Posterior vena cava (tissue), 2 donors: Measurements from ENCODE around the gene CRNN. TPM values are rescaled to one million over a fixed set of nuclear protein-coding genes. Genes with fewer than 3 reads are reported as not detected.

Experiments used
- DNase-seq: peaks from one replicate; pipeline ENCODE4 v3.0.0-alpha.2; 2020; ENCODE audit warnings: low spot score
- intact Hi-C, 2 donors: fragments of 100-400 bp; cut with DNase I; formaldehyde crosslinking; loops; one replicate each; pipeline versions ENCODE4 v1.14.1 to v1.14.2; 2022 to 2023
- total RNA-seq, 2 donors: library from RNA; stranded (reverse); fragmentation: NEBNext Ultra II Directional; extraction: Animal tissue kit (Norgen Biotek cat#: 25700); gene quantifications; one replicate each; pipeline ENCODE4 v1.2.1, GENCODE V29; 2021
- donor health status: DM: yes; HTN: yes; CAD: no.
- donor health status: DM: yes; HTN: yes; CAD: no.

The CRNN gene
- total RNA-seq, 2 donors from 2014 or later: not detected

- no peak for DNase-seq
- intact Hi-C loops: no loop called here
Observed at GRCh38 chr1:152436593-152437496, 22.8 kb upstream of the CRNN start.

GRCh38 chr1:152427458-152427857 lies 13.4 kb upstream of the CRNN start:
- DNase-seq: no peak
- intact Hi-C loops: no loop called here

GRCh38 chr1:152426731-152427130 lies 12.7 kb upstream of the CRNN start:
- no peak for DNase-seq
- intact Hi-C loops: no loop called here

- no peak for DNase-seq
- intact Hi-C loops: no loop called here
Observed at GRCh38 chr1:152419917-152420316, 5.9 kb upstream of the CRNN start.

GRCh38 chr1:152415454-152416227 lies 1.6 kb upstream of the CRNN start:
- intact Hi-C loops: no loop called here
- no peak for DNase-seq

- intact Hi-C loops: no loop called here
- DNase-seq: no peak
Observed at GRCh38 chr1:152412756-152413155, 1.3 kb downstream of the CRNN start.

- DNase-seq: no peak
- intact Hi-C loops: no loop called here
Observed at GRCh38 chr1:152411134-152411533, 2.9 kb downstream of the CRNN start.

- intact Hi-C loops: no loop called here
- no peak for DNase-seq
Observed at GRCh38 chr1:152410599-152410998, 3.5 kb downstream of the CRNN start.

- no peak for DNase-seq
- intact Hi-C loops: no loop called here
Observed at GRCh38 chr1:152410028-152410427, 4.0 kb downstream of the CRNN start.

GRCh38 chr1:152408664-152409063 lies 5.4 kb downstream of the CRNN start:
- intact Hi-C loops: no loop called here
- DNase-seq: no peak

GRCh38 chr1:152398812-152399698 lies 15.0 kb downstream of the CRNN start:
- DNase-seq: no peak
- intact Hi-C loops: no loop called here

- intact Hi-C loops: no loop called here
Observed at GRCh38 chr1:152397474-152397873, 16.6 kb downstream of the CRNN start.

GRCh38 chr1:152394151-152394550 lies 19.9 kb downstream of the CRNN start:
- no peak for DNase-seq

More at GRCh38 chr1:152397474-152397873, 16.6 kb downstream of the CRNN start:
- no peak for DNase-seq

GRCh38 chr1:152392909-152393308 lies 21.2 kb downstream of the CRNN start:
- intact Hi-C loops: no loop called here
- DNase-seq: no peak

More at GRCh38 chr1:152394151-152394550, 19.9 kb downstream of the CRNN start:
- intact Hi-C loops: loop anchor here in 1 of 2 donors (2.0 kb wide), 1 partner anchor 37 kb away; no protein-coding TSS in a partner anchor

GRCh38 chr1:152388889-152389288 lies 25.2 kb downstream of the CRNN start:
- intact Hi-C loops: no loop called here
- no peak for DNase-seq

- intact Hi-C loops: no loop called here
- no peak for DNase-seq
Observed at GRCh38 chr1:152386940-152387339, 27.1 kb downstream of the CRNN start.

GRCh38 chr1:152380932-152381331 lies 33.1 kb downstream of the CRNN start:
- intact Hi-C loops: no loop called here
- DNase-seq: no peak

- DNase-seq: no peak
- intact Hi-C loops: no loop called here
Observed at GRCh38 chr1:152374451-152374850, 39.6 kb downstream of the CRNN start.

GRCh38 chr1:152372672-152373071 lies 41.4 kb downstream of the CRNN start:
- intact Hi-C loops: no loop called here
- DNase-seq: no peak
